GM08714 (cell line): ENCODE results near the gene NADK.

Experiments
- H3K4me3 ChIP-seq: fragments of 200-500 bp; sonication (Bioruptor generic); 2 replicates; pipeline ENCODE4 v1.5.1; 2014; ENCODE audit warnings: mild to moderate bottlenecking, low read length, inconsistent platforms
- ZNF274 ChIP-seq: IDR thresholded peaks from 2 replicates; pipeline ENCODE4 v1.6.1; 2012; ENCODE audit warnings: mild to moderate bottlenecking, low read depth, low read length

NADK gene

DNA sequence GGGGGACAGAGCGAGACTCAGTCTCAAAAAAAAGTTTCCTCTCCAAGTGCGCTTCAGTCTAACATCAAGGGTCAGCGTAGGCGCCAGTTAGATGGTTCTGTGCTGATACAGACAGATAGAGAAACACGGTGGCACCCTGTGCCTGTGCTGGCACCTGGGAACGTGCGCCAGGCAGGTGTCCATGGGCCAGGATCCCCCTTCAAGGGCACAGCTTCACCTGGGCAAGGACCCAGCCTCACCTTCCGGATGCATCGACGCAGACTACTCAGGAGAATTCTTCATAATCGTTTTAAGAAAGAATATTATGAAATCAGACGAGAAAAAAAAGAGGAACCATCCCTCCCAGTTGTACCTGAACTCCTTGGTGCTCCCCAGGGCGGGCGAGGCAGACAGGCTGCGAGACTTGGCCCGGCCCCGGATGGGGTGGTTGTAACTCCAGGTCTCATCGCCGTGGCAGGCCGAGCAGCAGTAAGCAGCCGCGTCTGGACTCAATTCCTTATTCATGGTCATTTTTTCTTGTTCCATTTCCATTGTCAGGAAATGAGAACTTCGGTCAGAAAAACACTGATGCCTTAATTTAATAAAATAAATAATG, 13.3 kb downstream of the NADK start:
- no peak for TF ChIP-seq ZNF274
- H3K4me3 ChIP-seq: no peak overlapping the region

DNA sequence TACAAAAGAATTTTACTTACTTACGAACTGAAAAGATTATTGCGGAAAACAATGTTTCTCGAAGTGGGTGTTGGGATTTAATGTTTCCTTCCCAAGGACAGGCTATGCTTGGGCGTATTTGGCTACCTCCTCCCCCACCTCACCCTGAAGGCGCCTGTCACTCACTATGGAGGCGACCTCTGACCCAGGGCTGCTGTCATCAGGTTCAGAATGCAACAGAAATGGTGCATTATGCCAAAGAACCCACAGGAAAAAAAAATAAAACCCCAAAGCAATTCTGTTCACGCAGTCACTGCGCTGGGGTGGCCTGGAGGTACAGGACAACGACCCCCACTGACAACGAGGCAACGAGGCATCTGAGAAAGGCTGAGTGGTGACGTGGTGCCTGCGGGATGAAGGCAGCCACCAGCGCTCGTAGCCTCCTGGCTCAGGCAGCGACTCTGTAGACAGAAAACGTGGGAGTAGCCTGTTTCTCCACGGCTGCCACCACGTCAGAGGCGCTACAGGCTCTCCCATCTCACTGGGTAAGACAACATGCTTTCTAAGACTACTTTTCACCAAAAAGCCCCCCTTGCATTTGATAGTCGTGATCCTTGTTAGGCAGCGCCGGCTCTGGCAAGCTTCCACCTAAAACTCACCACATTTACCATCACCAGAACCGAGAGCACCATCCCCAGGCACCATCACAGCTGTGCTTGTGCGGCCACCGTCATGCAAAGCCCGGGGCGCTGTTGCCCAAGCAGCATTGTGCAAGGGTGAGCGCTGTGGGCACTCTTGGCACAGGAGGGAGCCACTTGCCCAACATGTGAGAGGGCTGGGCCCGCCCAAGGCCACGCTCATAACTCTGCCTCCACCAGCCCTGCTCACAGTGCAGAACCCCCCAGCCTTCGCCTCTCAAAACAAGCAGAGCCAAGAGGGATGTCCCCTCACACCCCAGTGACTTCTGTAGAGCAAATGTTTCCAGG, 14.3 kb downstream of the NADK start:
- no peak for TF ChIP-seq ZNF274
- no peak overlapping the region for H3K4me3 ChIP-seq

- no peak for TF ChIP-seq ZNF274
- H3K4me3 ChIP-seq: no peak overlapping the region
Measured at GRCh38 chr1:1761504-1762376, 16.5 kb downstream of the NADK start.

- TF ChIP-seq ZNF274: no peak
- H3K4me3 ChIP-seq: no peak overlapping the region
Measured at GRCh38 chr1:1760715-1761114, 17.6 kb downstream of the NADK start.

GRCh38 chr1:1760345-1760650, 18.0 kb downstream of the NADK start:
- no peak for TF ChIP-seq ZNF274

GRCh38 chr1:1759456-1760344, 18.6 kb downstream of the NADK start:
- TF ChIP-seq ZNF274: no peak
- H3K4me3 ChIP-seq: no peak overlapping the region

More at GRCh38 chr1:1760345-1760650, 18.0 kb downstream of the NADK start:
- H3K4me3 ChIP-seq: no peak overlapping the region

- no peak for TF ChIP-seq ZNF274
- H3K4me3 ChIP-seq: no peak overlapping the region
Measured at GRCh38 chr1:1758692-1759455, 19.4 kb downstream of the NADK start.

DNA sequence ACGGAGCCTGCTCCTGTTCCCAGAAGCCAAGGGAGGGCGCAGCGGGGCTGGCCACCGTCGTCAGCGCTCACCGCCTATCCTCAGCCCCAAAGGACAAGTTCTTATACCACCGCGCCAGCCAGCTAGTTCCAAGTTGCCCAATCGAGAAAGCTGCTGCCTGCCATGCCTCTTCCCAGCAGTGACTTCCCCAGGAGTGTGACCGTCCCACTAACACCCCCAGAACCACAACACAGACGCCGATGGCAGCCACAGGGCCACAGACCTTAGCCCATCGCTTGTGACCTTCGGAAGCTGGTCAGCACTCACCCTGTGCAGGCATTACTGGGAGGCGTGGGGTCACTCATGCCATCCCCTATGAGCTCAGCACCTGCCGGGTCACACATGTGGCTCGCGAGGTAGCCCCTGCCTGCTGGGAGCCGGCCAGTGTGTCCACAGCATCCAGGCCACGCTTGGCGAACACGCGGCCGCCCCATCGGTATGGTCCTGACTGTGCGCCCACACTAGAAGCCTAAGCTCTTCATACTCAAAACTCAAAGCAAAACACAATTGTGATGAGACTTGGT, 20.1 kb downstream of the NADK start:
- TF ChIP-seq ZNF274: no peak
- no peak overlapping the region for H3K4me3 ChIP-seq

DNA sequence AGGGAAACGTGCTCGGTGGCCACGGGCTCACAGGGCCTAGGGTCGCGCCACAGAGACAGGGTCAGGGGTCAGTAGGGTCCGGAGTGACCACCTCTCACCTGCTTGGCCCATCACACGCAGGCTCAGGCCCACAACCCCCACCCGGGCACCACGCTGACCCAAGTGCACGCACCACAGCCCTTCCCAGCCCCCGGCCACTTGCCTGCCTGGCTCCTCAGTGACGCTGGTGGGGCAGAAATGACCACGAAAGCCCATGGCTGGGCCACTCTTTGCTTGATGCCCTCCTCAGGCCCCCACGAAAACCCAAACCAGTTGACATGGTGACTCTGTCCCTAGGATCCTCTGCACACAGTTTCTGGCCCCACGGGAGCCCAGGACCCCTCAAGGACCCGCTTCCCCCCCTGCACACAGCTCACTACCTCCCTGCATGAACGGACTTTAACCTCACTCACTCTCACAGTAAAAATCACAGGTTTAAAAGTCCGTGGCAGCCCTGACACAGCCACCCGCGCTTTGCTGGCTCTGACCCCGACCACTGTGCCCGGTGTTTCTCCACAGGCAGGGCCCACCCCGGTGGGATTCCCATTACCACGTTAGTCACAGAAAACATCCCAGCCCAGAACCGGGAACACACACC, 20.7 kb downstream of the NADK start:
- no peak for TF ChIP-seq ZNF274
- H3K4me3 ChIP-seq: no peak overlapping the region

DNA sequence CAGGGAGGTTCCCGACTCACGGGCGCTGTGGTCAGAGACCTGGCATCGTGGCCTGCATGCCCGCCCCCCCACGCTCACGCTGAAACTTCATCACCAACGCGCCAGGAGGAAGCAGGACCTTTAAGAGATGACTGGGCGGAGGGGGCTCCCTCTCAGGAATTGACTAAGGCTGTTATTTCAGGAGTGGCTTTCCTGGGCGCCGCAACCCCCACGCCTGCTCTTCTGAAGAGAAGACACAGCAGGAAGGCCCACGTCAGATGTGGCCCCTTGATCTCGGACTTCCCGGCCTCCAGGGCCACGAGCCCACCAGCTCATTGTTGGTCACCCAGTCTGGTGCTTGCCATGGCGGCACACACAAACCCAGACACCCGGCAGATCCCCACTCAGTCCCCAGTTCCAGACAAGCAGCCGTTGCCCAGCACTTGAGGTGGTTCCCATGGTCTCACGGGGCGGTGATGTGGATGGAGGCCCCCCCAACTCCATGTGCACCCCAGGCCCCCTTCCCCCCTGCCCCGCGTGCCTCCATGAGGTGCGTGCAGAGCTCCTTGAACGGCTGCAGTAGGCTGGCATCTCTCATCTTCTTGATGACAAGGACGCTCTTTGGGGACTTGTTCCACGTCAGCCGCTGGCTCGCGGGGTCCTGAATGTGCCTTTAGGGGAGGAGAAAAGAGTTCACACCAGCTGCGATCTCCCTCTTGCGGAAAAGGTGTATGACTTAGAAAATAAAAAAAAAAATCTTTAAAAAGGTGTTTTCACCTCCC, 21.4 kb downstream of the NADK start:
- H3K4me3 ChIP-seq: no peak overlapping the region
- no peak for TF ChIP-seq ZNF274

DNA sequence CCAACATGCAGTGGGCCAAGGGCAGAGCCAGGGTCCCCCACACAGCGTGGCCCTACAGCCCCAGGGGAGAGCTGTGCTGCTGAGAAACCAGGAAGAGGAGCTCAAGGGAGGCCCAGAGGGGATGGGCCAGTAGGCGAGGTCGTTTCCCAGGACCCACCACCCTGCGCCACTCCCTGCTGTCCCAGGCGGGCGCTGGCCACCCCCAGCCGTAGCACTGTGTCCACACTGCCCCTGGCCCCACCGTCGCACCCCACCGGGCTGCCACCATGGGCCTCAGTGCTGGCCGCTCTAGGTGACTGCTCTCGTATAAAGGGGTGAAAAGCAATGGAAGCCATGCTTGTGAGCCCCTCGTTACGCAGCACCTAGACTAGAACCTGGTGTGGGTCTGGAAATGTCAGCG, 22.4 kb downstream of the NADK start:
- H3K4me3 ChIP-seq: no peak overlapping the region
- TF ChIP-seq ZNF274: no peak
